Dendritic cell treated with granulocyte-macrophage colony-stimulating factor and Interleukin-4, amounts not matched to agents 40 ng/mL and 50 ng/mL, for 4 days (primary cell): Measurements from ENCODE around the gene PCOLCE2.
A peak's percentile ranks its signal among the peaks of the same experiment; 100 is the strongest.
"Not testable (repeated sequence)": the region's sequence is repeated elsewhere in the genome, so short reads cannot be mapped to it uniquely, and the experiment has no call there.

Source experiments
- H3K27ac Mint-ChIP-seq: one replicate; pipeline ENCODE4 v1.8.0; 2022; ENCODE audit warnings: mild to moderate bottlenecking, mixed read lengths
- H3K27me3 Mint-ChIP-seq: one replicate; pipeline ENCODE4 v1.8.0; 2022; ENCODE audit warnings: mild to moderate bottlenecking, mixed read lengths
- H3K36me3 Mint-ChIP-seq: one replicate; pipeline ENCODE4 v1.8.0; 2022; ENCODE audit warnings: low read depth, mixed read lengths
- H3K4me1 Mint-ChIP-seq: one replicate; pipeline ENCODE4 v1.8.0; 2022; ENCODE audit warnings: low read depth, mixed read lengths
- H3K4me3 Mint-ChIP-seq: one replicate; pipeline ENCODE4 v1.8.0; 2022; ENCODE audit warnings: mild to moderate bottlenecking, moderate library complexity, mixed read lengths
- H3K9me3 Mint-ChIP-seq: one replicate; pipeline ENCODE4 v1.8.0; 2022; ENCODE audit warnings: mixed read lengths
- intact Hi-C: fragments of 100-400 bp; cut with micrococcal nuclease; formaldehyde crosslinking; loops from one replicate; pipeline ENCODE4 v1.15.0; 2022

PCOLCE2 gene

DNA sequence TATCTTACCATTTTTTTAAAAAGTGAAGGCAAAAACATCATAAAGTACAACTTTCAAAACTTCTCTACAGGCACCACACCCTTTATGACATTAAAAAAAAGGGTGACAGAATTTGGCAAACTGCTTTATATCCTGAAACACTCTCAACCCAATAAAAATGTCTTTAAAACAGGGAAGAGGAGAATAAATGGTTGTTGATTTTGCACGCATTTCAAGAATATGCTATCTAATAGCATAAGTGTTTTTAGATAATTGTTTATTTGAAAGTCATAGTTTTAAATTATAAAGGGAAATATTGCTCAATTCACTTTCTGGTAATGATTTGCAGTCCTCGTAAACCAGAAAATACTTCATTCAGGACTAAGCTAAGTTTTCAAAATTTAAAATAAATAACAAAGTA lies 1.7 kb upstream of the PCOLCE2 start:
- no peaks in the 10 kb centered on the region for H3K9me3 Mint-ChIP-seq
- no peak overlapping the region for H3K4me3 Mint-ChIP-seq

GRCh38 chr3:142889212-142890014 lies 530 bp upstream of the PCOLCE2 start:
- H3K27me3 Mint-ChIP-seq, result peaks cover 40% of the 10 kb centered on the region
- intact Hi-C loops, result no loop called here
- peaks cover 6% of the 10 kb centered on the region for H3K36me3 Mint-ChIP-seq
- peak overlapping the region; percentile 86 for H3K4me3 Mint-ChIP-seq
- peaks cover 16% of the 10 kb centered on the region for H3K4me1 Mint-ChIP-seq
- peak overlapping the region; percentile 26 for H3K27ac Mint-ChIP-seq
- H3K9me3 Mint-ChIP-seq, result no peaks in the 10 kb centered on the region

More for the DNA sequence above, 1.7 kb upstream of the PCOLCE2 start:
- Mint-ChIP-seq H3K36me3 (peaks cover 6% of the 10 kb centered on the region), H3K27ac (no peak overlapping the region), H3K4me1 (peaks cover 16% of the 10 kb centered on the region), H3K27me3 (peaks cover 38% of the 10 kb centered on the region)
- intact Hi-C loops, result no loop called here

- Mint-ChIP-seq H3K4me3 (peak overlapping the region; percentile 86), H3K9me3 (no peaks in the 10 kb centered on the region), H3K27me3 (peaks cover 40% of the 10 kb centered on the region), H3K27ac (peak overlapping the region; percentile 26), H3K36me3 (peaks cover 6% of the 10 kb centered on the region), H3K4me1 (peaks cover 16% of the 10 kb centered on the region)
- intact Hi-C loops, result no loop called here
Measured at GRCh38 chr3:142888099-142888480, 793 bp downstream of the PCOLCE2 start.

DNA sequence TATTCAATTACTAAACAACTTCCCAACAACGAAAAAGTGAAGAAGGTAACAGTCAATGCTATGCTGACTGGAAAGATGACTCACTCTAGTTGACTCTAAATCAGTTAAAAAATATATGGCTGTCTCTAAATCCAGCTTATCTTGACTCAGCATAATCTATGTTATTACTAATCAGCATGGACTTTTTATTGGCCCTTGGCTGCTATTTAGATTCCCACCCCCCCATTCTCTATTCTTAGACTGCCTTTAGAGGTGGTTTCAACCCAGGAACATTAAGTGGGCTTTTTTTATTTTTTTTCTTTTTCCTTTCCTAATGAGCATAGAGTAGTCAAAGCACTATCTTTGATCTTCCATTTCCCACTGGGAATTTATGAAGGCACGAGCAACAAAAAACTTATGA lies 1.9 kb downstream of the PCOLCE2 start:
- Mint-ChIP-seq H3K27me3 (peaks cover 40% of the 10 kb centered on the region), H3K4me3 (no peak overlapping the region), H3K36me3 (peaks cover 6% of the 10 kb centered on the region), H3K9me3 (no peaks in the 10 kb centered on the region), H3K27ac (no peak overlapping the region), H3K4me1 (peaks cover 16% of the 10 kb centered on the region)
- intact Hi-C loops, result no loop called here

DNA sequence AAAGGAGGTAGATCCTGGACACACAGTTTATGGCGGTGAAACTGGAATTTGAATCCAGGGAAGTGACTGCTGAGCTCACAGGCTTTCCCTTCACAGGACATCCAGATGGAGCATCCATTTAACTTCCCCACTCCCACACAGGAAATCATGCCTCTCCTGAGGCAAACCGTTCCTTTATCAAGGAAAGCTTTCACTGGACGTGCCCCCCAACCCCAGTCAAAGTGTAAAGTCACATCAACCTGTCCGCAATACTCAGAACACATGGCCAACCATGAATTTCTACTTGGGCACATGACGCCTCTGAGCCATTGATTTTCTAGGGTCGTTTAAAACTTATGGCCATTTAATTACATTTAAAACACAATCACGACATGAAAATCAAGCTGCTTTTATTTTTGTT lies 2.9 kb downstream of the PCOLCE2 start:
- Mint-ChIP-seq H3K27ac (no peak overlapping the region), H3K4me1 (peaks cover 16% of the 10 kb centered on the region), H3K9me3 (no peaks in the 10 kb centered on the region), H3K36me3 (peaks cover 6% of the 10 kb centered on the region), H3K27me3 (peaks cover 35% of the 10 kb centered on the region), H3K4me3 (no peak overlapping the region)
- intact Hi-C loops, result no loop called here

DNA sequence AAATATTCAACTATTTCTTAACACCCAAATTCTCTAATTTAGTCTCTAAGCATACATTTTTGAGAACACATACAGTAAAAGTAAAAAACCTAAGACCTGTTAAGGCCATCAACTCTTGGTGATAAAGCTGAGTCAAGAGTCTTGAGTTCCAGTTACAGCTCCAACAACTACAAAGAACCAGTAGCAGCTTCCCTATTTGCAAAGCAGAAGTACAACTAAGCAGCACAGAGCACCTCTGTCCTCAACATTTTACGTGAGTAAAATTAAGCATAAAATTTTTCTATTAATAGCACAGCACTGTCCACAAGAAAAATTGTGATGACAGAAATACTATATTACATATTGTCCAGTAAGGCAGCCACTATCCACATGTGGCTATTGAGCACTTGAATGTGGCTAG lies 4.4 kb downstream of the PCOLCE2 start:
- Mint-ChIP-seq H3K4me3 (no peak overlapping the region), H3K27ac (no peak overlapping the region), H3K27me3 (peaks cover 27% of the 10 kb centered on the region)

DNA sequence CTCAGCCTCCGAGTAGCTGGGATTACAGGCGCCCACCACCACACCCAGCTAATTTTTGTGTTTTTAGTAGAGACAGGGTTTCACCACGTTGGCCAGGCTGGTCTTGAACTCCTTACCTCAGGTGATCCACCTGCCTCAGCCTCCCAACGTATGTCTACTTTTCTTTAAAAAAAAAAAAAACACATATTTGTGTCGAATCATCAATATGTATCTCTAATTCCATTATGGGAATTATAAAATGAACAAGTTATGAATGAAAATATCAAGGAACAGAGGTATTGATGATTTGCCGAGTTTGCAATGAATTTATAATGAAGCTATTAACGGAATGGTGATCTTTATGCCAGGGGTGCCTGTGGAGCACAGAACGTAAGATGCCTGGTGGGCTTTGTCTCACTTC lies 5.3 kb downstream of the PCOLCE2 start:
- H3K4me1 Mint-ChIP-seq, H3K36me3 Mint-ChIP-seq, intact Hi-C loops, H3K4me3 Mint-ChIP-seq, H3K27ac Mint-ChIP-seq, H3K9me3 Mint-ChIP-seq: not testable (repeated sequence)
- peaks cover 17% of the 10 kb centered on the region for H3K27me3 Mint-ChIP-seq

More for the DNA sequence above, 4.4 kb downstream of the PCOLCE2 start:
- H3K9me3 Mint-ChIP-seq, result no peaks in the 10 kb centered on the region
- intact Hi-C loops, result no loop called here
- peaks cover 6% of the 10 kb centered on the region for H3K36me3 Mint-ChIP-seq
- peaks cover 14% of the 10 kb centered on the region for H3K4me1 Mint-ChIP-seq

DNA sequence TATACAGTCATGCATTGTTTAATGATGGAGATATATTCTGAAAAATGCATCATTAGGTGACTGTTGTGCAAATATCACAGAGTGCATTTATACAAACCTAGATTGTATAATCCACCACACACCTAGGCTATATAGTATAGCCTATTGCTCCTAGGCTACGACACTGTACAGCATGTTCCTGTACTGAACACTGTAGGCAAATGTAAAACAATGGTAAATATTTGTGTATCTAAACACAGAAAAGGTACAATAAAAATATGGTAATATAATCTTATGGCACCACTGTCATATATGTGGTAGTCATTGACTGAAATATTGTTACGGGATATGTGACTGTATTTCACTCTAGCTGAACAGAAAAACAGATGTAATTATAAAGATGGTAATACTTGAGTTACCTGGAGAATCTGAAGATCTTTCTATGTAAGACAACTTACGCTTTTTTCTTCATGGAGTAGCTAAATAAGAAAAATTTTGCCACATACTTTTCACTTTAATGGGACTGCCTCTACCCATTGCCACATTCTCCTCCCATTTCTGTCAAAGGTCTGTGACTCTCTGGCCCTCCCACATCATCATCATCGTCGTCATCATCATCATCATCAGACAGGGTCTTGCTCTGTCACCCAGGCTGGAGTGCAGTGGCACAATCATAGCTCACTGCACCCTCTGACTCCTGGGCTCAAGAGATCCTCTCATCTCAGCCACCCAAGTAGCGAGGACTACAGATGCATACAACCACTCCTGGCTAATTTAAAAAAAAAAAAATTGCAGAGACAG lies 7.2 kb downstream of the PCOLCE2 start:
- no peak overlapping the region for H3K27ac Mint-ChIP-seq
- H3K4me1 Mint-ChIP-seq, result no peaks in the 10 kb centered on the region
- no peaks in the 10 kb centered on the region for H3K9me3 Mint-ChIP-seq

DNA sequence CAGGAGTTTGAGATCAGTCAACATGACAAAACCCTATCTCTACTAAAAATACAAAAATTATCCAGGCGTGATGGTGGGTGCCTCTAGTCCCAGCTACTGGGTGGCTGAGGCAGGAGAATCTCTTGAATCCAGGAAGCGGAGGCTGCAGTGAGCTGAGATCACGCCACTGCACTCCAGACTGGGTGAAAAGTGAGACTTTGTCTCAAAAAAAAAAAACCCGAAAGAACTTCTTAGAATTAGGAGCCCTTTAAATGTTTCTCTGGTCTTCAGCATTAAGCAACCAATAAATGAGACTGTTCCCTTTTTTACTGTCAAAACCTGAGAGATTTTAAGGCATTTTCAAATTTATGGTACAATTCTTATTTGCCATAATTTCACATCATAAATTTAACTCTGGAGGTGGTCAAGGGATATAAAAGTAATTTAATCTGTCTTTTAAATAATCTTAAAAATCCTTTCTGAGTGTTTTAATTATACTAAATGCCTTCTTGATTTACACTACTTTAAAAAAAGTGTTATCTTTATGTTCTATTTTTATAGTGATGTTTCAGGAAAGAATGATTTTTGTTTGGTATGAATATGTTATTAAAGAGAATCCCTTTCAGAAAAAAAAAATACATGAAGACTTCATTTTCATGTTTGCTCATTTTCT lies 10.1 kb downstream of the PCOLCE2 start:
- H3K4me3 Mint-ChIP-seq, result no peak overlapping the region
- intact Hi-C loops, result no loop called here
- H3K27me3 Mint-ChIP-seq, result no peaks in the 10 kb centered on the region
- H3K36me3 Mint-ChIP-seq, result no peaks in the 10 kb centered on the region
- no peaks in the 10 kb centered on the region for H3K9me3 Mint-ChIP-seq
- no peak overlapping the region for H3K27ac Mint-ChIP-seq
- H3K4me1 Mint-ChIP-seq, result no peaks in the 10 kb centered on the region

More for the DNA sequence above, 7.2 kb downstream of the PCOLCE2 start:
- H3K27me3 Mint-ChIP-seq, result peaks cover 5% of the 10 kb centered on the region
- intact Hi-C loops, result no loop called here
- H3K36me3 Mint-ChIP-seq, result no peaks in the 10 kb centered on the region
- H3K4me3 Mint-ChIP-seq, result no peak overlapping the region

GRCh38 chr3:142876417-142876816 lies 12.5 kb downstream of the PCOLCE2 start:
- Mint-ChIP-seq H3K4me1 (no peaks in the 10 kb centered on the region), H3K9me3 (no peaks in the 10 kb centered on the region), H3K4me3 (no peak overlapping the region), H3K36me3 (no peaks in the 10 kb centered on the region), H3K27me3 (no peaks in the 10 kb centered on the region), H3K27ac (no peak overlapping the region)
- intact Hi-C loops, result no loop called here

DNA sequence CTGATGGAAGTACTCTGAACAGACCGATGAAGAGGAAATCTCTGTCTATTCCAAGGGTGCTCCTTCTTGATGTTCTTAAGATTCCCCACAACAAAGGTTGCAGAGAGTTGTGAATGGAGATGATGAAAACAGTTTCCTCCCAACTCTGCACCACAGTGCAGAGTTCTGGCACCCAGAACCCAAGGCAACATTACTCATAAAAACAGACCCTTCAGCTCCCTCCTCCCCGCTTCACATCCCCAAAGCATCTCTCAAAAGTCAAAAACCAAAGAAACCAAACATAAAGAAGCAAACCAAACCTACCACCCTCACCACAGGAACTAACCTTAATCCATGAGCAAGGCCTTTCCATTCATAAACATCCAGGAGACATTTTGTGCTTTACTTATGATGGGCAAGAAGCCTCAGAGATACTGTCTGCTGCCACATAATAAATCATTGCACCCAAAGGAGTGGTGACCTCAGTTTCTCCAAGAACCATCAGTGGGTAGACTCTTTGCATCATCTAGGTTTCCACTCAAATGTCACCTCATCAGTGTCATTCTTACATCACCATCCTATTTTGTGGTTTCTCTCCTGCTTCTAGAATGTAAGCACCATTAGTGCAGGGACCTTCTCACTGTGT lies 13.2 kb downstream of the PCOLCE2 start:
- Mint-ChIP-seq H3K36me3 (no peaks in the 10 kb centered on the region), H3K27ac (no peak overlapping the region), H3K9me3 (no peaks in the 10 kb centered on the region), H3K4me3 (no peak overlapping the region), H3K27me3 (no peaks in the 10 kb centered on the region), H3K4me1 (no peaks in the 10 kb centered on the region)
- intact Hi-C loops, result no loop called here

DNA sequence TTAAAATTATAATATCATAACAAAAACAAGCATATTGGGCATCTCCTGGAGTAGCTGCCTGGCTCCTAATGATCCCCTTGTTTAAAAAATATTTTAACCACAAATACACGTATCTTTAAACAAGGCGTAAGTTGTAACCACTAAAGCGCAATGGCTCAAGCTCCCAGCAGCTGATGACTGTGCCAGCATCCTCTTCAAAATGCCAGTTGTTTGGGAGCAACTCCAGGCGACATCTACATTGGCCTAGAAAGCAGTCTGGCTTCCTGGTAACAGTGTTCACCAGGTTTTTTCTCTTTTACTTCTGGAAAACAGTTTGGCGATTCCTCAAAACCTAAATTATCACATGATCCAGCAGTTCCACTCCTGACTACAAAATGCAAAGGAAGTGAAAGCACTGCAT lies 13.8 kb downstream of the PCOLCE2 start:
- H3K36me3 Mint-ChIP-seq, result no peaks in the 10 kb centered on the region
- H3K27ac Mint-ChIP-seq, result no peak overlapping the region
- H3K9me3 Mint-ChIP-seq, result no peaks in the 10 kb centered on the region
- H3K4me3 Mint-ChIP-seq, result no peak overlapping the region
- no peaks in the 10 kb centered on the region for H3K4me1 Mint-ChIP-seq
- no peaks in the 10 kb centered on the region for H3K27me3 Mint-ChIP-seq
- intact Hi-C loops, result no loop called here

- not testable (repeated sequence) for H3K36me3 Mint-ChIP-seq, H3K27me3 Mint-ChIP-seq
- H3K4me1 Mint-ChIP-seq, result peaks cover 12% of the 10 kb centered on the region
Measured at GRCh38 chr3:142868382-142868781, 20.5 kb downstream of the PCOLCE2 start.

More at GRCh38 chr3:142868382-142868781, 20.5 kb downstream of the PCOLCE2 start:
- H3K9me3 Mint-ChIP-seq, H3K27ac Mint-ChIP-seq, H3K4me3 Mint-ChIP-seq, intact Hi-C loops: not testable (repeated sequence)
